GM12878 (cell line): ENCODE measurements around the gene TMC4. TPM values are rescaled to one million over a fixed set of nuclear protein-coding genes. Genes with fewer than 3 reads are reported as not detected.

Source experiments
- CTCF ChIP-seq, 3 experiments: IDR thresholded peaks in 2 of 3; conservative IDR thresholded peaks in 1 of 3; 2 replicates each; pipeline ENCODE4 v1.5.1; 2011; ENCODE audit warnings: low read depth in 3 of 3, low read length in 3 of 3, mild to moderate bottlenecking in 3 of 3, control low read depth in 2 of 3, moderate library complexity in 2 of 3, inconsistent platforms in 1 of 3, mixed read lengths in 1 of 3; ENCODE audit not compliant: control insufficient read depth in 2 of 3, insufficient read depth in 1 of 3; ENCODE audit errors: extremely low read depth in 1 of 3
- CUX1 ChIP-seq: IDR thresholded peaks from 2 replicates; pipeline ENCODE4 v1.6.1; 2012; ENCODE audit warnings: improper control_type of control experiment, low read depth, low read length; ENCODE audit not compliant: insufficient replicate concordance
- EP300 ChIP-seq, 2 experiments: fragments of 150-350 bp in 1 of 2; IDR thresholded peaks; 2 replicates each; pipeline ENCODE4 v1.6.1; 2011 to 2012; ENCODE audit warnings: low read depth in 2 of 2, low read length in 2 of 2, borderline replicate concordance in 1 of 2, improper control_type of control experiment in 1 of 2, inconsistent platforms in 1 of 2; ENCODE audit not compliant: control insufficient read depth in 1 of 2
- IKZF1 ChIP-seq: fragments of 450-650 bp; conservative IDR thresholded peaks from 2 replicates; pipeline ENCODE4 v1.6.1; 2017; ENCODE audit warnings: antibody characterized with exemption, mild to moderate bottlenecking
- IRF5 ChIP-seq: fragments of 450-650 bp; IDR thresholded peaks from 2 replicates; pipeline ENCODE4 v1.6.1; 2017; ENCODE audit warnings: borderline replicate concordance
- JUNB ChIP-seq: IDR thresholded peaks from 2 replicates; pipeline ENCODE4 v1.6.1; 2016; ENCODE audit warnings: antibody characterized with exemption, mild to moderate bottlenecking
- MTA2 ChIP-seq: fragments of 450-650 bp; IDR thresholded peaks from 2 replicates; pipeline ENCODE4 v1.6.1; 2016; ENCODE audit warnings: low read depth, mild to moderate bottlenecking, moderate library complexity
- MXI1 ChIP-seq: fragments of 150-350 bp; IDR thresholded peaks from 2 replicates; pipeline ENCODE4 v1.6.1; 2011; ENCODE audit warnings: low read depth, mild to moderate bottlenecking, inconsistent platforms, low read length, improper control_type of control experiment
- MYC ChIP-seq: IDR thresholded peaks from 2 replicates; pipeline ENCODE4 v1.6.1; 2011; ENCODE audit warnings: mild to moderate bottlenecking, low read length, moderate library complexity, inconsistent platforms; ENCODE audit not compliant: insufficient read depth, insufficient replicate concordance, insufficient read length, severe bottlenecking
- NR2C1 ChIP-seq: fragments of 450-650 bp; IDR thresholded peaks from 2 replicates; pipeline ENCODE4 v1.6.1; 2017; ENCODE audit warnings: antibody characterized with exemption, mild to moderate bottlenecking, moderate library complexity
- PAX8 ChIP-seq: fragments of 450-650 bp; IDR thresholded peaks from 2 replicates; pipeline ENCODE4 v1.6.1; 2017; ENCODE audit warnings: mild to moderate bottlenecking, moderate library complexity
- SP1 ChIP-seq: IDR thresholded peaks from one replicate; pipeline ENCODE4 v1.6.1; 2011; ENCODE audit warnings: low read depth, low read length
- SREBF1 ChIP-seq: IDR thresholded peaks from 2 replicates; pipeline ENCODE4 v1.6.1; 2012; ENCODE audit warnings: mild to moderate bottlenecking, low read length
- YBX1 ChIP-seq: fragments of 450-650 bp; IDR thresholded peaks from 2 replicates; pipeline ENCODE4 v1.6.1; 2016; ENCODE audit warnings: antibody characterized with exemption
- ZBTB33 ChIP-seq: fragments of 450-650 bp; IDR thresholded peaks from 2 replicates; pipeline ENCODE4 v1.6.1; 2017; ENCODE audit warnings: mild to moderate bottlenecking
- polyA plus RNA-seq, 11 experiments: library from polyadenylated mRNA; depleted of rRNA in 4 of 11; unstranded in 6 of 11; stranded (reverse) in 5 of 11; fragments of >200 nt; fragmentation: Nextera tagmentation in 4 of 11; fragmentation: Illumina TruSeq in 1 of 11; extraction: Ambion mirVana in 4 of 11; extraction: Trizol in 1 of 11; gene quantifications; 1 replicate in 1 of 11; 2 replicates in 10 of 11; pipeline versions ENCODE4 v1.2.1 to v1.2.3, GENCODE V29; 2011 to 2016; ENCODE audit warnings: inconsistent platforms in 2 of 11, missing spikeins in 2 of 11, low read depth in 1 of 11
- total RNA-seq, 4 experiments: library from RNA; depleted of rRNA in 3 of 4; stranded (reverse); fragments of >200 nt in 3 of 4; fragmentation: Illumina TruSeq in 1 of 4; extraction: Trizol in 1 of 4; gene quantifications; 2 replicates each; pipeline versions ENCODE4 v1.2.1 to v1.2.3, GENCODE V29; 2013 to 2021

TMC4 gene
- total and polyA plus RNA-seq, 10 of the 15 experiments (the other 5 are each of a cell fraction or from before 2014, with no cell fraction given): 0.33 to 0.83 (median 0.74) TPM; not detected in 7

- TF ChIP-seq CUX1 (no peak), CTCF (IDR thresholded peaks at IDR 0.05 in 2 of 3, conservative IDR thresholded peaks at IDR 0.05 in 1 of 3; ENCODE audit: control insufficient read depth in 2 of 3, extremely low read depth in 1 of 3, insufficient read depth in 1 of 3, low read depth in 3 of 3, low read length in 3 of 3) (peak in 2 of 3 experiments; percentile 16 to 34; a peak in 3 of 6 replicates), IKZF1 (peak; percentile 91), JUNB (no peak), MTA2 (no peak), SP1 (peak; percentile 99), SREBF1 (peak; percentile 72; the same call in 1 of the 2 replicates), ZBTB33 (no peak), EP300 (IDR thresholded peaks at IDR 0.05; ENCODE audit: borderline replicate concordance in 1 of 2, control insufficient read depth in 1 of 2, low read depth in 2 of 2, low read length in 2 of 2) (no peak), MYC (no peak), YBX1 (no peak), IRF5 (no peak), NR2C1 (no peak; the same call in 1 of the 2 replicates), MXI1 (peak; percentile 98), PAX8 (no peak)
Observed at GRCh38 chr19:54159352-54160181, 13.4 kb downstream of the TMC4 start, which contains the start of gene LENG1 (continued).
